GM21526 (cell line): ENCODE measurements around the gene VIPR2.

Experiments
- ATAC-seq: cut with Tn5 transposase; IDR thresholded peaks from one replicate; pipeline ENCODE4 v1.9.1; 2021; ENCODE audit warnings: moderate library complexity; ENCODE audit not compliant: unreplicated experiment, low FRiP score

VIPR2 gene

DNA sequence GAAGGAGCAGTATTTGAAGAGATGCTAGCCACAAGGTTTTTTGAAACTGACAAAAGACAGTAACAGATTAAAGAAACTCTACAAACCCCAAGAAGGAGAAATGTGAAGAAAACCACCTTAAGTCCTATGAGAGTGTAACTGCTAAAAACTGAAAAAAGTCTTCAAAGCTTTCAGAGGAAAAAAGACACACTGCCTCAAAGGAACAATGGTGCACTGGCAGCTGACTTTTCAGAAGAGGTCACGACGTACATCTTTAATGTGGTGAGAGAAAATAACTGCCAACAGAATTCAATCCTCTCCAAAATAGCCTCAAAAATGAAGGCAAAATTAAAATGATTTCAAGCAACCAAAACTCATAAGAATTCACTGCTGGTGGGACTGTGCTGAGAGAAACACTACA is 94.0 kb downstream of the VIPR2 start:
- ATAC-seq = no peak

DNA sequence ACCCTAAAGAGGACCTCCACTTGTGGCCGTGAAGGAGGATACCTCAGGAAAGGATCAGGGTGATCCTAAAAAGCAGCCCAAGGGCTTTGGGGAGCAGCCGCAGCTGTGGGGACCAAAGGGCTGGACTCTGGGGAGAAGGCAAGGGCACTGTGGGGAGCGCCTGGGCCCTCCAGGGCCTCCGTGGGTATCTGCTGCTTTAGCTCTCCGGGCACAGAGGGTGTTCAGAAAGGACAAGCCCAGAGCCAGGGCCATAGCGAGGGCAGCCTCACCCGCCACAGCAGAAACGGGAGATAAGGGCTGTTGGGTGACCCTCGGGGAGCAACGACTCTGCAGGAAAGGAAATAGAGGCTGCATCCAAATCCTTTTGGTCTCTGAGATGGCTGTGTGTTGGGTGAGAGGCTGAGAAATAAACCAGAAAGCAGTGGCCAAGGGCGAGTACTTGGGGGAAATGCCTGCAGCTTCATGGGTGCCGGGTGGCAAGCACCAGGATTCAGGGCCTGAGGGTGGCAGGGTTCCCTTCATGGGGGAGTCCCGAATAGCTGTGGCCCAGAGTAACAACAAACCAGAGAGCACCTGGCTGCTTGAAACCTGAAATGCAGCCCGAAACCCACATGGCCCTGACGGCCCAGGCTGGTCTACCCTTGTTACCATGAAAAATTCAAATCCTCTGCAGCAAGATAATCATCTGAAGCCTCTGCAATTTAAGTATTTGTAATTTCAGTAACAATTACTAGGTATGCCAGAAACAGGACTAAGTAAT is 95.2 kb downstream of the VIPR2 start:
- no peak for ATAC-seq

DNA sequence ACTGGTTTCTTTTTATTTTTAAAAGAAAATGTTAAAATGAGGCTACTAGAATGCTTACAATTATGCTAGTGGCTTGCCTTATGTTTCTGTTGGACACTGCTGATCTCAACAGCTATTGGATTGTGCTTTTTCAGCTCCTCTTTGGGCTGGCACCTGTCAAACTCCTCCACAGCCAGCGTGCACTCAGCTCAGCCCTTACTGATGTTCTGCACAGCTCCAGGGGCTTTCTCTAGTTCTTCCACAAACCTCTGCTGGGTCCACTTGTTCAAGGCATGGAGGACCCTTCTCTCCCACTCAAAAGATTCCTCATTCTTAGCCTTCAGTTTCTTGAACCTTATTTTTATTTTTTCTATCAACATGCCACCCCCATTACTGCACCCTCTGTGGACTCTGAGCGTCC is 96.0 kb downstream of the VIPR2 start:
- no peak for ATAC-seq

DNA sequence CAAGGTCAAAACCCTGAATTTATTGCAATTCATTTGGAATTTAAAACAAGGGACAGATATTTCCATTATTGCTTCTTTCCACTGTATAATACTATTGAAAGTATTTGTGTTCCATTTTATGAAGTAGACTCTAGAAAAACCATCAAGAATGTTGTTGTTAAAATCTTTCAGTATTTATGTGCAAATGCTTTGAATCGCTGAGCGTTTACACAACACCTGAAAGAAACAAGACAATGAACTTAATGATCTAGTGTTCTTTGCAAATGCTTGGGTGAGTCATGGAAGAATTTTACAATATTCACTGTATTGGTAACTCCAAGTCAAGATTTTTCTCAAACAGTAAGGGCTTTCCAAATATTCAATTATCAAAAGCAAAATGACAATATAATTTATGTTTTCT is 97.1 kb downstream of the VIPR2 start:
- ATAC-seq = no peak

DNA sequence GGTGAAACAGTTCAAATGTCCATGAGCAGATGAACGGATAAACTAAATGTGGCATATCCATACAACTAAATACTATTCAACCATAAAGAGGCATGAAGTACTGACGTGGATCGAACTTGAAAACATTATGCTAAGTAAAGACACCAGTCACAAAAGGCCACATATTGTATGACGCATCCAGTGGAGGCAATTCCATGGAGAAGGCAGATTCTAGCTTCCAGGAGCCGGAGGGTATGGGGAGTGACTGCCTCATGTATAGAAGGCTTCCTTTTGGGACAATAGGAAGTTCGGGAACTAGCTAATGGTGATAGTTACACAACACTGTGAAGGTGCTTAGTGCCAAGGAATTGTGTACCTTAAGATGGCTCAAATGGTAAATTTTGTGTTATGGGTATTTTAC is 98.4 kb downstream of the VIPR2 start:
- ATAC-seq = no peak

DNA sequence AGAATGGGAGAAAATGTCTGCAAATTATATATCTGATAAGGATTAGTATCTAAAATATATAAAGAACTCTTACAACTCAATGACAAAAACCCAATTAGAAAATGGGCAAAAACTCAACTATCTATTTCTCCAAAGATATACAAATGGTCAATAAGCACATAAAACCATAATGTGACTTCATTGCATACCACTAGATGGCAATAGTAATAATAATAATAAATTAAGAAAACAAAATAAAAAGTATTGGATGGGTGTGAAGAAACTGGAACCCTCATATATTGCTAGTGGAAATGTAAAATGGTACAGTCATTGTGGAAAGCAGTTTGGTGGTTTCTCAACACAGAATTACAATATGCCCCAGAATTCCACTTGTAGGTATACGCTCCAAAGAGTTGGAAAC is 98.8 kb downstream of the VIPR2 start:
- no peak for ATAC-seq

DNA sequence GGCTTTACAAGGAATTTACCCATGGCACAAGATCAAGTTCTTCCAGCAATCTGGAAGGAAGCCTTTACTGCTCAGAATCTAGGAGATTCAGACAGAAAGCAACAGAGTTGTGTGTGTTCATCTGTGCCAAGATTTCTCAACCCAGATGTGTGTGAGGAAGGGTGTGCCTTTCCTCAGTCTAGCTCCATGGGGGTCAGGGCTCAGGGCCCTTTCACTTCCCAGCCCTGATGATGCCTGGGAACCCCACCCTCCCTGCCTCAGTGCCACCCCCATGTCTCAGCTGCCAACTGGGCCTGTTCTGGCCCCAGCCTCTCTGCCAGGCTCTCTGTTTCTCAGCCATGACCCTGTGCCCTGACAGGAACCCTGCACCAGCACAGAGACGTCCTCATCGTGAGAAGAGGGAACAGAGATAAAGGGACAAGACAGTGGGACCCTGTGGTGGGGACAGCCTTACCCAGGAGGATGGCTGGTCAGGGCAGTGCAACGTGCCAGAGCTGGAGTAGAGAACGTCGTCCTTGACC is 102.0 kb downstream of the VIPR2 start:
- no peak for ATAC-seq

DNA sequence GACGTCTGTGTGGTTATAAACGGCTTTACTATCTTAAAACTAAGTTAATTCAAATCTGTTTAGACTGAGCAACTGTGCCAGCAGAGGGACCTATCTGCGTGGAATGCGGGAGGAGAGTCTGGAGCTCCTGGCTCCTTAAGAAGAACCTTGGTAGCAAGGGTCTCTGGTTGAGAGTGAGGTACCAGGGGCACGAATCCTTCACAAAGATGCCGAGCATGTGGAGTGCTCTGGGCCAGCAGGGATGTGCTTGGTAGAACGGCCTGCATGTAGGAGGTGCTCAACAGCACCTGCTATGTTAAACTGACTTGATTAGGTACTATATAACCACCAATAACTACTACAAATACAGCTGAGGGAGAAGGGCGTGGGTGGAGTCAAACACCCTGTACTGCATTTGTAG is 102.6 kb downstream of the VIPR2 start:
- no peak for ATAC-seq

DNA sequence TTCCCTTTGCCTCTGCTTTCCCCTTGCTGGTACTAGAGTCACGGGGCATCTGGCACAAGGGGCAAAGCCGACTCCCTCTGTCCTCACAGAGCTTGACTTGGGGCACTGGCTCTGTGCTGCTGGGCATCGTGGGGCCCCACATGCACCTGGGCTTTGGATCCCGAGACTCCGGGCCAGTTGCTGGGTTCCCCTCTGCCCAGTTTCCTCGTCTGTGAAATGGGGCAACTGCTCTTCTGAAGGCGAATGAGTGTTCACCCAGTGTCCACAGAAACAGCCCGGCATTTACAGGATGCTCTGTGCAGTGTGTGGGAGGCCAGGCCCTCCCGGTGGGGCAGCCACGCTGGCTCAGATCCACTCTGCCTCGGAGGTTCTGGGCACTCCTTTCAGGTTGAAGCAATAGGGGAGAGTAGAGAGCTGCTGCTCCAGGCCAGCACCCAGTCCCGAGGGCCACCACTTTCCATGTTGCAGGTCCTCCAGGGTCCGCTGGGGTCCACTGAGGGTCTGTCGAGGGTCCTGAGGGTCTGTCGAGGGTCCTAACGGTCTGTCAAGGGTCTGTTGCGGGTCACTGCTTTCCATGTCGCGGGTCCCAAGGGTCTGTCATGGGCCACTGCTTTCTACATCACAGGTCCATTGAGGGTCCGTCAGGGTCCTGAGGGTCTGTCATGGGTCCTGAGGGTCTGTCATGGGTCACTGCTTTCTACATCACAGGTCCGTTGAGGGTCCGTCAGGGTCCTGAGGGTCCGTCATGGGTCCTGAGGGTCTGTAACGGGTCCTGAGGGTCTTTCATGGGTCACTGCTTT is 103.6 kb downstream of the VIPR2 start:
- ATAC-seq = no peak

DNA sequence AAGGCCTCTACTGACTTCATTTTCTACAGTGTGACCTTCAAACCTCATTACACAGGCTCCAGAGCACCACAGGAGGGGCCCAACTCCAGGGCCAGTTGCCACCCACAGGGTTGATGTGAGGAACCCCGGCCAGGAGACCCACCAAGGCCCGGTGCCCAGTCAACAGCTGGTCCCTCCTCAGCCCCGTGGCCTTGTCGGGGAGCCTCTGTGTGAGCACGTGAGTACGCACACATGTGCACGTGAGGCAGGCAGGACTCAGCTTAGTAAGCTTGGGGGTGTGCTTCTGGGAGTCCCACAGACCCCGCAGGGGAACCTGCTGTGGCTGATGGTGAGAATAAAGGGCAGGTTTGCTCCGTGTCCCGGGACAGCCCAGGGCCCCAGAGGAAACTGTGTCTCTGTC is 104.5 kb downstream of the VIPR2 start:
- no peak for ATAC-seq

DNA sequence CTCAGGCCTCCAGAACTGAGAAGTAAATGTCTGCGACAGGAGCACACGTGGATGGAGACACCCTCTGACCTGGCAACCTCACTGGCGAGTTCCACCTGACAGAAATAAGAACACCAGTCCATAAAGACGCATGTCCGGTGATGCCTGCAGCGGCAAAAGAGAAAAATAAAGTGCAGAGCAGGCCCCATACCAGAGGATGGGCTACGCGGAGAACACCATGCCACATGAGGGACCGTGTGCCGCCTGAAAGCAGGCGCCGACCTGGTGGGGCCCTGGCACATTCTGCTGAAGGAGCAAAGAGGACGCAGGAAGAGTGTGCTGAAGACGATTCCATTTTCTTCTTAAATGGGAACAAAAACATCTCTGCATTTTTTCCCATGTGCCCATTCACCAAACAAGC is 105.0 kb downstream of the VIPR2 start:
- ATAC-seq = no peak

DNA sequence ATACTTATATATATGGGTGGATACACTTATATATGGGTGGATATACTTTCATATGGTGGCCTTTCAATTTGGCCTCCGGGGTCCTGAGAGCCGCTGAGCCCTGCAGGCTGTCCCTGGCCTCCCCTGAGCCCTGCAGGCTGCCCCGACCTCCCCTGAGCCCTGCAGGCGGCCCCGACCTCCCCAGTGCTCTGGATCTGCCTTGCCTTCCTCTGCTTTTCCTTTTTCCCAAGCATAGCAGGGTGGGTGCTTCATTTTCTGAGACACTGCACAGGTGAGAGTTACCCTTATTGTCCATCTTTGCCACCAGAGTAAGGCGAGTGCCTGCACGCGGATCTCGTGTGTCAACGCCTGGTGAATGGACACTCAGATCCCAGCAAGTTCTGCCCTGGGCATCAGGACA is 106.6 kb downstream of the VIPR2 start:
- ATAC-seq = no peak

DNA sequence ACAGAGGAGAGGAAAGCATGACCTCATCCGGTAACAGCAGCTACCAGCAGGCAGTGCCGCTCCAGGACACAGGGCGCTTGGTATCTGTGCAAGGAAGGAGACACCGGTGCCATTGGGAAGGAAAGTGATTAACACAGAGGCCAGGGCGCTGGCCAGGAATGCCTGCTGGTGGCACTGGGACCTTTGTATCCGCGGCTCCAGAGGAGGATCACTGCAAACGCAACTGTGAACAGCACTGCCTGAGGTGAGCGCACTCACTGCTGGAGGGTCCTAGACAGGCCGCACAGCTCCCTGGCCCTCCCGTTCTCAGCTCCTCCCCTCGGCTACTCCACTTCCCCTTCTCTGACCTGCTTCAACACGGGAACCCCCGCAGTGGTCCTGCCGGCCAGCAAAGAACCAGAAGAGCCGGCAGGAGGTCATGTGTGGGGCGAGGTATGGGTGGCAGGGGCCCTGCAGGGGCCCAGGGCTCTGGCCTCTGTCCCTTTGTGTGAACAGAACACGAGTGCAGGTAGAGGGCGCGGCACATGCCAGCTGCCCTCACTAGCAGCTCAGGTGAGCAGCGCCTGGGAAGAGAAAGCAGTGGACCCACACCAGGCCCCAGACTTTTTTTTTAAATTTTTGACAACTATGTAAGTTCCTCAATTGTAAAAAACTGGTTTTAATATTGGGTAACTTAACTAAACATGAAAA is 107.6 kb downstream of the VIPR2 start:
- no peak for ATAC-seq

DNA sequence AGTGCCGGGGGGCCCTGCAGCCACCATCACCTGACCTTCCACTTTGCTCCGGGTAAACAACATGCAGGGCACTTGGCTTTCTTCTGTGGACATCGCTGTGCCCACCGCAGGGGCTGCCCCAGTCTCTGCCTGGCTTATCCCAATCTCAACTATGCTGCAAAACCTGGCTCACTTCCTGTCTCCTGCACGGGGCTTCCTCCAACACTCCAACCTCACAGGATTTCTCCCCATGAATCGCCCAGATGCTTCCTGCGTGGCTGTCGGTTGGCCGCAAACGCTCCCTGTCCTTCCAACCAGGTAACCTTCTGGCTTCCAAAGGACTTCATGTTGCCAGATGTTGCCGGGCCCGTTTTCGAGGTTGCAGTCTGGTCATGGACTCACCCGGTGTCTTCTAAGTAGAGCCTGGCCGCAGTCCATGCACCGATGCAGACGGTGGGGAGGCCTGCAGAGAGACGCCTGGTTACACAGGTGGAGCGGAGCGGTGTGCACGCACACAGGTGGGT is 109.0 kb downstream of the VIPR2 start:
- ATAC-seq = no peak

DNA sequence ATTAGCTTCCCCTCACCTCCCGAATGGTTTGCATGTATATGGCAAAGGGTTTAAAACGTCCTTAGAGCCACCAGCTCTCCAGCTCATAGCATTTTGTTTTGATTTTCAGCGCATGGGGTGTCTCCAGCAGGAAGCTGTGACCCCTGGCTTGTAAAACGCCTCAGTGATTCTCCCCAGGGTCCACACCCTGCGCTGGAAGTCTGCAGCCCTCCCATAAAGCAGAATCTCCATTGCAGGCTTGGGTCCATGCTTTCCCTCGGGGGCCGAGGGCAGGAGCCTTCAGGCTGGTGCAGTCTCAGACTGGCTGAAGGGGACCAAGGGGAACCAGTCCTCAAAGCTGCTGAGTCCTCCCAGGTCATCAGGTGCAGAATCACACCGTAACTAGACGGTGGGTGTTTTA is 109.7 kb downstream of the VIPR2 start:
- no peak for ATAC-seq

DNA sequence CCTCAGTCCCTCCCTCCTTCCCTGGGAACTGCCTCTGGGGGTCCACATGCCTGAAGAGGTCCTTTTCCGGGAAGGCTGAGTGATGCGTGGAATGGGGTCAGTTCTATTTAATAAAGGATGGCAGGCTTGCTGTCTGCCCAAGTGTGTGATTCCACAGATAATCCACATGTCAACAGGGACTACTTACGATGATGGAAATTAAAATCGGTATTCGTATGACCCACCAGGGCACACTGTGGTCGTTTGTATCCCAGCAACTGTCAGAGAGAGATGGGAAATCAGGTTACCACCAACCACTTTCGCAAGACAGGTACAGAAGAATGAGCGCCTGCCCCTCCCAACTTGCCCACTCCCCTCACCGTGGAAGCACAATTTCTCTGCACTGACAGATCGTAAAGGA is 110.3 kb downstream of the VIPR2 start:
- ATAC-seq = no peak

DNA sequence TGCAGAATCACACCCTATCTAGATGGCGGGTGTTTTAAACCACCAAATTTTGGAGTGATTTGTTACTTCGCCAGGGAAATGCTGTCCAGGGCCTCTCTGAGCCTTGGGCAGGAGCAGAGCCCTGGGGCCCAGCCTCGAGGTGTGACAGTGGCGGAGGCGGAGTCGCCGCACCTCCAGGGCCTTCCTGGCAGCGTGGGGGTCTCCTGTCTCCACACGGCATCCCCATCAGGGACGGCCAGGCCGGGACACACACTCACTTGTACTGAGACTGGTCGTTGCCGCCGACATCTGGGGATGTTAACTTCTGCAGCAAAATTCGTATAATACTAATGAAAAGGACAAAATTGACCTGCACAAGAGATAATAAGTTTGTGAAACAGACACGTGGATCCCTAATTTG is 110.7 kb downstream of the VIPR2 start:
- ATAC-seq = no peak

DNA sequence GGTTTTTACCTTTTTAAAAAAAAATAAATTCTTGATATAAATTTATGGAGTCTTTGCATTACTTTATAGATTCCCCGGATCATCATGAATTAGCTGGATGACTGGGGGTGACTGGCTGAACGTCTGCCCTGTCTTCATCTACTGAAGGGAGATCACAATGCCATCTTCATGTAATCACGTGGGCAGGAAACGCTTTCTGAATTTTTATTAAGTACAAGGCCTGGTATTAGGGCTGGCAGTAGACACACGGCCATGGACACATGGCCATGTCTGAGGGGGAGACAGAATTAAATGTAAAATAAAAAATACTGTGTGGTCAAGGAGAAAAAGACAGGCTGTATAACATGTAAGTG is 111.2 kb downstream of the VIPR2 start:
- ATAC-seq = no peak

DNA sequence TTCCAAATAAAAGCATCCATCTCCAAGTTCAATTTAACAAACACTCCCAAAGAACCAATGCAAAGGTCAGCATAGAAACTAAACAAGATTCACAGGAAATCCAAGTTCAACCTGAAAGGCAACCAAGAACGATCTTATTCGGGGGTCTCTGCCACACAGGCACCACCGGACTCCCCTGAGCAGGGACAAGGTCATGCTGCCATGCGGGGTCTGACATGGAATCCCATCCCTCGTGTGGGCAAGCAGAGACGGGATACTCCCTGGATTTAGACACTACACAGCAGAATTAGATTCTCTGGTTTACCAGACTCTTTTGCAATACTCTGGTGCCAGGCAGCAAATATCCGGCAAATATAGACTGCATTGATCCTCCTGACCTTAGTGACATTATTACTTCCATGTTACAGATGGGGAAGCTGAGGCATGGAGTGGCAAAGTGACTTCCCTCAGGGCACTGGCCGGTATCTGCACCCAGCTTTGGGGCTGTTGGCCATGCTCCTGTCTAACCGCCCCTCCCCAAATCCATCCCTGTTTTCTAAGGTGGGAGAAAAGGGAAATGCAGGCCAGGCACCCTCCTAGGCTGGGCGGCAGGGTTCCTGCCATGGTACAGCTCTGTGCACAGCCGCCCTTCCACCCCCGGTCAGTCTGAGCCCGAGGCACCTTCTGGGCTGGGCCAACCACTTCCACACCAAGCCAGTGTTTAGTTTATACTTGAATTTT is 111.8 kb downstream of the VIPR2 start:
- no peak for ATAC-seq

DNA sequence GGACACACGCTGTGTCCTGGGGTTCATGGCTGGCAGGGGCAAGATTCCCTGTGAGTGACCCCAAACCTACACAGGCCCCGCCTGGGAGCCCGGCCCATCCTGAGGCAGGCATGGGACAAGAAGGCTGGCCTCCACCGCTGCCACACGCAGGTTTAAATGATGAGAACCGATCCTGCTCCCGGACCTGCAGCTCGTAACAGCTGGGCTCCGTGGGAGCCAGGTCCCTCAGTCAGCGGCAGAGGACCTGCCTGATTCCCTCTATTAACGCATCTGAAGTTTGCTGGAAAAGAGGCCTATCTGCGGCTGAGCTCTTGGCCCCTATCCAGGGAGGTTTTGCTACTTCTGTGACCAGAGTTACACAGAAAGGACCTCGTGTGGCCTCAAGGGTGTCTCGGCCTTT is 112.3 kb downstream of the VIPR2 start:
- ATAC-seq = no peak

DNA sequence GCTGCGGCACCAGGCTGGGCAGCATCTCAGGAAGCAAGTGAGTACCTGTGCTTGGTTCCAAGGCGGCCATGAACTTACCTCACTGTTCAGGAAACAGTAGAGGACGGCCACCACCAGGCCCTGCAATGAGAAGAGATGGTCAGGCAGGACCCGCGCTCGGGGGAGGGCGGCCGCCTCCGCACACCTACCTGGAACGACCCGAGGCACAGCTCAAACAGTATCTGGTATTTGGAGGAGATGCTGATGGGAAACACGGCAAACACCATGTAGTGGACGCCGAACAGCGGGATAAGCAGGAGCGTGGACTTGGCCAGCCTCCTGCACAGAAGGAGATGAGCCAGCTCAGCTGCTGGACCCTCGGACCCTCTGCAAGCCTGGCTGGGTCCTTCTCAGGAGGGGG is 112.9 kb downstream of the VIPR2 start:
- ATAC-seq = no peak
